ENCODE data around the gene VKORC1L1.
"Not testable (repeated sequence)": the region's sequence is repeated elsewhere in the genome, so short reads cannot be mapped to it uniquely, and the experiment has no call there.

Gene VKORC1L1

DNA sequence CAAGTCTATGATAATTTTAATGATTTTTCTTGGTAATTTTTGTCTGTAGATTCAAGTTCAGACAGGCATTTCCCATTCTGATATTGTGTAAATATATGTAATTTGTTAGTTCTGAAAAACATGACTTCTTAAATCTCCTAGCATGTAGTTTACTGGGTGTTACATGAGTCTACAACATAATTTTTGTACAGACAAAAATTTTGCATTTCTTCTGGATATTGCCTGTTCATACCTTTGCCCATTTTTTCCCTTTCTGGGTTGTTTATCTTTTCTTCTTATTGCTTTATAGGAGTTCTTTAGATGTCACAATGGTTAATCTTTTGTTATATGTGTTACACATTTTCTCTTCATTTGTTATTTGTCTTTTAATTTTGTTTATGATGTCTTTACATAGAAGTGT is 12.1 kb downstream of the VKORC1L1 start:
- DNase-seq (ENCODE audit: low read depth, low spot score) = not testable (repeated sequence)

DNA sequence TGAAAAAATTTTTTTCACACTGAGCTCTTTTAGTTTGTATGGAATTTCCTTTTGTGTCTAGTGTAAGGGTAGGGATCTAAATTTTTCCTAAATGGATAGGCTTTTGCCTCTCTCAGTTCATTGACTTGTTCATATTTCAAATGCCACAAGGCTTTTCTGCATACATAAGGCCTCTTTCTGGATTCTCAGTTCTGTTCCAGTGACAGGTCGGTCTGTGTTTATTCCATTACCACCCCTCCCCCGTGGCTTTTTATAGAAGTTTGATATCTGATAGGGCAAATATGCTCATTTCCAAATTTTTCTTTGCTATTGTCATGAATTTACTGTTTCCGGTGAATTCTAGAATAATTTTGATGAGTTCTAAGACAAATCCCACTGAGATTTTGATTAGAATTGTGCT is 12.7 kb downstream of the VKORC1L1 start:
- DNase-seq (ENCODE audit: low read depth, low spot score) = not testable (repeated sequence)

GRCh38 chr7:65888434-65889156 is 15.7 kb downstream of the VKORC1L1 start:
- DNase-seq (ENCODE audit: low read depth, low spot score) = not testable (repeated sequence)

DNA sequence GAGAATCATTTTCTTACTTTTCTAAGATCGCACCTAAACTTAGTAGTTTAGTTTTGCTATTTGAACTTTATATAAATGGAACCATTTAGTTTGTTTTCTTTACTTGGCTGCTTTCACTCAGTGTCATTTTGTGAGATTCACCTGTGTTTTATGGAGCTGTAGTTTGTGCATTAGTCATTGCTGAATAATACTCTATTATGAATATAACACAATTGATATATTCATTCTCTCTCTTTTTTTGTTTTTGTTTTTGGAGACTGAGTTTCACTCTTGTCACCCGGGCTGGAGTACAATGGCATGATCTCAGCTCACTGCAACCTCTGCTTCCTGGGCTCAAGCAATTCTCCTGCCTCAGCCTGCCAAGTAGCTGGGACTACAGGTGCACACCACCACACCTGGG is 16.8 kb downstream of the VKORC1L1 start:
- DNase-seq (ENCODE audit: low read depth, low spot score) = not testable (repeated sequence)

DNA sequence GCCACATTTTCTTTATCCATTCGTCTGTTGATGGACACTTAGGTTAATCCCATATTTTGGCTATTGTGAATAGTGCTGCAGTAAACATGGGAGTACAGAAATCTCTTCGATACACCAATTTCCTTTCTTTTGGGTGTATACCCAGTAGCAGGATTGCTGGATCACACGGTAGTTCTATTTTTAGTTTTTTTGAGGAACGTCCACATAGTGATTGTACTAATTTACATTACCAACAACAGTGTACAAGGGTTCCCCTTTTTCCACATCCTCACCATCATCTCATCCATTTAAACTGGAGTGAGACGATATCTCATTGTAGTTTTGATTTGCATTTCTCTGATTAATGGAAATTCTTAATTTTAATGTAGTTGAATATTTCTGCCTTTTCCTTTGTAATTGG is 19.3 kb downstream of the VKORC1L1 start:
- no peak for DNase-seq (ENCODE audit: low read depth, low spot score)

- no peak for DNase-seq (ENCODE audit: low read depth, low spot score)
These were observed 20.0 kb downstream of the VKORC1L1 start for GRCh38 chr7:65892835-65893234.

DNA sequence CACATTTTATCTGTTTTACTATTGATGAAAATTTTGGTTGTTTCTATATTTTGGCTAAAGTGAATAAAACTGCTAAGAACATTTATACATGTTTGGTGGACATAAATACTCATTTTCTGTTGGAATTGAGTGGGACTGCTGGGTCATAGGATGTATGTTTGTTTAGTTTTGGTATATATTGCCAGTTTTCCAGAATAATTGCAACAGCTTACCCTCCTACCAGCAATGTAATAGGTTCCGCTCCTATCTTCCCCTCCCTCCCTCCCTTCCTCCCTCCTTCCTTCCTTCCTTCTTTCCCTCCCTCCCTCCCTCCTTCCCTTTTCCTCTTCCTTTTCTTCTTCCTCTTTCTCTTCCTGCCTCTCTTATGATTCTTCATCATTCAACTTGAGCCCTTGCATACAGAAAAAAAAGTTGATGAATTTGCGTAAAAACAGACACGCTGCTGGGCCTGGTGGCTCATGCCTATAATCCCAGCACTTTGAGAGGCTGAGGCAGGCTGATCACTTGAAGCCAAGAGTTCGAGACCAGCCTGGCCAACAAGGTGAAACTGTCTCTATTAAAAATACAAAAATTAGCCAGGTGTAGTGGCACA is 23.5 kb downstream of the VKORC1L1 start:
- DNase-seq (ENCODE audit: low read depth, low spot score) = no peak

DNA sequence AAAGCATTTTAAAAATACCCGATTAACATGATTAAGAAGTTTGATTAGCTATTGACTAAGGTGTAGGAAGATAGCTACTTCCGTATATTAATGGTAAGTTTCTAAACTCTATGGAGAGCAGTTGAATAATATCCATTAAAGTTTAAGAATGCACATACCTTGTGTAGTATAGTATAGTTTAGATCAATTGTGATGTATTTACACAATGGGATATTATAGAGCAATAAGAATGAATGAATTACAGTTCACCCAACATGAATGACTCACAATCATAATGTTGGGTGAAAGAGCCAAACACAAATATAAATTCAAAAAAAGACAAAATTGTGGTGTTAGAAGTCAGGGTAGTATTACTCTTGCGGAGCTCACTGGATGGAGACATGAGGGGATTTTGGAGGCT is 24.4 kb downstream of the VKORC1L1 start:
- not testable (repeated sequence) for DNase-seq (ENCODE audit: low read depth, low spot score)

DNA sequence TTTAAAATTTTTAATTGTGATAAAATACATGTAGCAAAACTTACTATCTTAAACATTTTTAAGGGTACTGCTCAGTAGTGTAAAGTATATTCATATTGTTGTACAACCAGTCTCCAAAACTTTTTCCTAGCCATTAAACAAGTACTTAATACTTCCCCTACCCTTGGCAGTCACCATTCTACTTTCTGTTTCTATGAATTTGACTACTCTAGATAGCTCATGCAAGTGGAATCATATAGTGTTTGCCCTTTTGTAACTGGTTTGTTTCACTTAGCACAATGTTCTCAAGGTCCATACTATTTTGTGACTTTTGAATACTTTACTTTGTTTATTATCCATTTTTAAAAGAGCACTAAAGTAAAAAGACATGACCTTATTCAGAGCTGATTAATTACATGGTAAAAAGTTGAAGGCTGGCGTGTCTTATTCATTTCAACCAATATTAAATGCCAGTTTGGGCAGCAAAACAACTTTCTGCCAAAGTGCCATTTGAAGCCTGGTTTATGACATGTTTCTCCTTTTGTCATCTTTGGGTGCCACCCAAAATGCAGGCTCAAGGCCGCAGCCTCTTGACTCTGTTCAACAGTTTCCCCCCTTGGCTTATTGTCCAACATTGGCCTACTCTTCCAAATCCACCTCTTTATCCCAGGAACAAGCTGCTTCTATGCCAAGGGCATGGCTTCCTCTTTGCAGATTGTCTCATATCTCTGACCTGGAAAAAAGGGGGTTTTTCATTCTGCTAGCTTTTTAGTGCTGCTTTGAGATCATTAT is 26.0 kb downstream of the VKORC1L1 start:
- not testable (repeated sequence) for DNase-seq (ENCODE audit: low read depth, low spot score)

- DNase-seq (ENCODE audit: low read depth, low spot score) = no peak
These were observed 29.4 kb downstream of the VKORC1L1 start for GRCh38 chr7:65902306-65902705.

- no peak for DNase-seq (ENCODE audit: low read depth, low spot score)
These were observed 34.8 kb downstream of the VKORC1L1 start for GRCh38 chr7:65907501-65908198.

DNA sequence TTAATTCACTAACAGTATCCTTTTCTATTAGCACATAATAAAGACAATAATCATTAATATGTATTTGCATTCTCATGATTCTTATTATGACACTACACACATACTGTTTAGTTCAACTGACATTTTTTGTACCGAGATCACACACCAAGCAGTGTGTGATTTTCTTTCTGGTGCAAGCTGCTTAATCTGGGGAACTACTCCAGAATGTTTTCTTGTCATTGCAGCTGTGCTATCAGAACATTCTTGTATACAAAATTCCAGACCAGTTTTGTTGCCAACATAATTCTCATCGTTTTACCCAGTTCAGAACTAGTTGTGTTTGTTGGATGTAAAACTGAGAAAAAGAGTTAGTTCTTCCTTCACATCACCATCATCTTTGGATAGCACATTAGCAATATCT is 37.4 kb downstream of the VKORC1L1 start:
- no peak for DNase-seq (ENCODE audit: low read depth, low spot score)

GRCh38 chr7:65912237-65912636 is 39.4 kb downstream of the VKORC1L1 start:
- DNase-seq (ENCODE audit: low read depth, low spot score) = no peak

DNA sequence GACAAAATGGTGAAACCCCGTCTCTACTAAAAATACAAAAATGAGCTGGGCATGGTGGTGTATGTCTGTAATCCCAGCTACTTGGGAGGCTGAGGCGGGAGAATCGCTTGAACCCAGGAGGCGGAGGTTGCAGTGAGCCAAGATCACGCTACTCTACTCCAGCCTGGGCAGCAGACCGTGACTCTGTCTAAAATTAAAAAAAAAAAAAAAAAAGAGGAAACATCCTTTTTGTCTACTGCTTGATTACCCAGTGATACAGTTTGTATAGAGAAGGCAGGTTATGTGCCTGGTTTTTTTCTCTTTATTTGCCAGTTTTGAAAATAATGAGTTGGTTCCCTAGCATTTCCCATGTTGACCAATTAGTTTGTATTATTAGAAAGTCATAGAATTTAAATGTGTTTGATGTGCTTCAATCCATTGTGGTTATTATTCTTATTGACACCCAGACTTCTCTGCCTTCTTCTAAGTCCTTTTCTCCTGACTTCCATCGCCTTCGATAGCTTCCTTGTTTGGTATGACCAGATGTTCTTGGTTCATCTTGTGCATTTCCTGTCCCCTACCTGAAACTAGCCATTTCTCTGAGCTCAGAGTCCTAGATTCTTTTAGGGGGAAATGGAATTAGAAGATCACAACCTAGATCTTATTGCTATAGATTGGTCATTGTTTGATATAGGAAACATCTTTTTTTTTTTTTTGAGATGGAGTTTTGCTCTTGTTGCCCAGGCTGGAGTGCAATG is 43.2 kb downstream of the VKORC1L1 start:
- DNase-seq (ENCODE audit: low read depth, low spot score) = no peak

GRCh38 chr7:65923316-65923715 is 50.4 kb downstream of the VKORC1L1 start:
- DNase-seq (ENCODE audit: low read depth, low spot score) = no peak

DNA sequence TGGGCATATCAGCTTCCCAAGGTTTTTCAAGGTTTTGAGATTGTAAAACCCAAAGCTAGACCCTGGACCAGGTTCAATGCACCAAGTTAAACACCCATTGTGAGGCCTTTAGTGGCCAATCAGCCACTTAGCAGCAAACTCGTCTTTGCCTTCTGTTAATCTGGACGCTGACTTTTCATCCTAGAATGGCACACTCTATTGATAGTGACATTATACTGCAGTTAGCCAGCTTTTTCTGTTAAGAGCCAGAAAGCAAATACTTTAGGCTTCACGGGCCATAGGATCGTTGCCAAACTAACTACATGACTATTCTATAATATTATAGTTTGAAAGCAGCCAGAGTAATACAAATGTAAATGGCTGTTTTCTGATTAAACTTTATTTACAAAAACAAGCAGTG is 51.3 kb downstream of the VKORC1L1 start:
- DNase-seq (ENCODE audit: low read depth, low spot score) = no peak

GRCh38 chr7:65925040-65925439 is 52.2 kb downstream of the VKORC1L1 start:
- no peak for DNase-seq (ENCODE audit: low read depth, low spot score)

DNA sequence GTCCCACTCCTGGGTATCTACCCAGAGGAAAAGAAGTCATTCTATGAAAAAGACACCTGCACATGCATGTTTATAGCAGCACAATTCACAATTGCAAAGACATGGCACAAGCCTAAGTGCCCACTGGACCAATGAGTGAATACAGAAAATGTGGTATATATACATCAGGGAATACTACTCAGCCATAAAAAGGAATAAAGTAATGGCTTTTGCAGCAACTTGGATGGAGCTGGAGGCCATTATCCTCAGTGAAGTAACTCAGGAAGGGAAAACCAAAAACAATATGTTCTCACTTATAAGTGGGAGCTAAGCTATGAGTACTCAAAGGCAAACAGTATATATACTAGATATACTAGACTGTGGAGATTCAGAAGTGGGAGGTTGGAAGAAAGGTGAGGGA is 53.7 kb downstream of the VKORC1L1 start:
- DNase-seq (ENCODE audit: low read depth, low spot score) = no peak

GRCh38 chr7:65927489-65928448 is 54.9 kb downstream of the VKORC1L1 start:
- DNase-seq (ENCODE audit: low read depth, low spot score) = no peak

DNA sequence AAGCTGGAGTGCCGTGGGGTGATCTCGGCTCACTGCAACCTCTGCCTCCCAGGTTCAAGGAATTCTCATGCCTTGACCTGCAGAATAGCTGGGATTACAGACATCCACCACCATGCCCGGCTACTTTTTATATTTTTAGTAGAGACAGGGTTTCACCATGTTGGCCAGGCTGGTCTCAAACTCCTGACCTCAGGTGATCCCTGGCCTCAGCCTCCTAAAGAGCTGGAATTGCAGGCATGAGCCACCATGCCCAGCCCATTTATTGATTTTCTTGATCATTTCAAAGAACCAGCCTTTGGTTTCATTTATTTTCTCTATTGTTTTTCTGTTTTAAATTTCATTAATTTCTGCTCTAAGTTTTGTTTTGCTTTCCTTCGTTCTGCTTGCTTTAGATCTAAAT is 58.8 kb downstream of the VKORC1L1 start:
- DNase-seq (ENCODE audit: low read depth, low spot score) = no peak
